Testis (tissue), 3 donors: ENCODE results near the gene HS3ST4. TPM values are rescaled to one million over a fixed set of nuclear protein-coding genes. Genes with fewer than 3 reads are reported as not detected.
"Not testable (repeated sequence)": the region's sequence is repeated elsewhere in the genome, so short reads cannot be mapped to it uniquely, and the experiment has no call there.

ENCODE experiments used
- DNase-seq: peaks from one replicate; pipeline ENCODE4 v3.0.0-alpha.2; 2019
- H3K27ac ChIP-seq, 2 donors: fragments of 200-600 bp; sonication (generic); one replicate each; pipeline ENCODE4 v1.5.1; 2019
- H3K27me3 ChIP-seq: fragments of 200-600 bp; sonication (generic); one replicate; pipeline ENCODE4 v1.5.1; 2019
- H3K36me3 ChIP-seq: fragments of 200-600 bp; sonication (generic); one replicate; pipeline ENCODE4 v1.5.1; 2017; ENCODE audit warnings: low read depth; ENCODE audit errors: missing control alignments
- H3K4me1 ChIP-seq: fragments of 200-600 bp; sonication (generic); one replicate; pipeline ENCODE4 v1.5.1; 2019
- H3K4me3 ChIP-seq, 2 donors: fragments of 200-600 bp; sonication (generic); one replicate each; pipeline ENCODE4 v1.5.1; 2017 to 2019
- H3K9me3 ChIP-seq: fragments of 200-600 bp; sonication (generic); one replicate; pipeline ENCODE4 v1.5.1; 2017
- CTCF ChIP-seq, 3 experiments: fragments of 450-650 bp in 2 of 3; fragments of 200-600 bp in 1 of 3; sonication (generic) in 1 of 3; IDR thresholded peaks; one replicate each; pipeline ENCODE4 v1.5.1; 2016 to 2019; ENCODE audit warnings: antibody characterized with exemption in 3 of 3, mild to moderate bottlenecking in 2 of 3, moderate library complexity in 1 of 3
- POLR2A ChIP-seq: fragments of 450-650 bp; IDR thresholded peaks from one replicate; pipeline ENCODE4 v1.6.1; 2017; ENCODE audit warnings: antibody characterized with exemption, mild to moderate bottlenecking, moderate library complexity
- WGBS, 2 donors: methylation state at CpG; one replicate each; pipeline ENCODE4 v1.1.5; 2018; 5-methylcytosine and 5-hydroxymethylcytosine counted together
- intact Hi-C: fragments of 100-400 bp; cut with DNase I; formaldehyde crosslinking; loops from one replicate; pipeline ENCODE4 v1.15.1; 2023; ENCODE audit warnings: low total_unique reads
- polyA plus RNA-seq: library from polyadenylated mRNA; stranded (reverse); fragments of 350-450 nt; fragmentation: Illumina TruSeq; extraction: RNeasy Lipid Tissue Mini Kit (QIAGEN cat#74804); gene quantifications from one replicate; pipeline ENCODE4 v1.2.3, GENCODE V29; 2014; ENCODE audit warnings: low read depth, low replicate concordance; ENCODE audit not compliant: insufficient read depth
- total RNA-seq, 2 donors: library from RNA; depleted of rRNA; stranded (reverse); fragments of >200 nt; gene quantifications; one replicate each; pipeline ENCODE4 v1.2.3, GENCODE V29; 2016

HS3ST4 gene
- total and polyA plus RNA-seq, 3 donors from 2014 or later: 0.37 to 2.7 (median 2.6) TPM

GRCh38 chr16:25751230-25751835 is 59.6 kb downstream of the HS3ST4 start:
- no peak for DNase-seq
- 81 to 85% methylated on average over 5 of the region's 5 CpGs for WGBS, 2 donors
- Histone ChIP-seq H3K4me1 (no peaks in the 10 kb centered on the region), H3K4me3 (no peak overlapping the region), H3K27ac (no peak overlapping the region), H3K9me3 (no peaks in the 10 kb centered on the region), H3K27me3 (no peaks in the 10 kb centered on the region), H3K36me3 (no peaks in the 10 kb centered on the region)
- TF ChIP-seq CTCF (IDR thresholded peaks at IDR 0.05) (no peak), POLR2A (no peak)
- intact Hi-C loops: no loop called here

- no peak overlapping the region for H3K27ac ChIP-seq
- intact Hi-C loops: no loop called here
- H3K4me3 ChIP-seq: no peak overlapping the region
- no peaks in the 10 kb centered on the region for H3K9me3 ChIP-seq
- H3K27me3 ChIP-seq: no peaks in the 10 kb centered on the region
- no peak for DNase-seq
- WGBS, 2 donors: 83 to 96% methylated on average over 2 of the region's 2 CpGs
- no peak for TF ChIP-seq CTCF (IDR thresholded peaks at IDR 0.05)
- no peak for TF ChIP-seq POLR2A
- no peaks in the 10 kb centered on the region for H3K4me1 ChIP-seq
- no peaks in the 10 kb centered on the region for H3K36me3 ChIP-seq
Measured at GRCh38 chr16:25764466-25764865, 72.7 kb downstream of the HS3ST4 start.

- Histone ChIP-seq H3K27me3 (no peaks in the 10 kb centered on the region), H3K9me3 (no peaks in the 10 kb centered on the region), H3K27ac (no peak overlapping the region), H3K36me3 (no peaks in the 10 kb centered on the region), H3K4me1 (no peaks in the 10 kb centered on the region), H3K4me3 (no peak overlapping the region)
- WGBS, 2 donors: 73 to 86% methylated on average over 1 of the region's 1 CpG
- no peak for DNase-seq
- TF ChIP-seq POLR2A (no peak), CTCF (IDR thresholded peaks at IDR 0.05) (no peak)
- intact Hi-C loops: no loop called here
Measured at GRCh38 chr16:25771216-25771615, 79.5 kb downstream of the HS3ST4 start.

GRCh38 chr16:25771812-25772568 is 80.2 kb downstream of the HS3ST4 start:
- Histone ChIP-seq H3K4me3 (no peak overlapping the region), H3K27me3 (no peaks in the 10 kb centered on the region), H3K4me1 (no peaks in the 10 kb centered on the region), H3K9me3 (no peaks in the 10 kb centered on the region), H3K27ac (no peak overlapping the region), H3K36me3 (no peaks in the 10 kb centered on the region)
- intact Hi-C loops: no loop called here
- no peak for DNase-seq
- 72 to 73% methylated on average over 5 of the region's 5 CpGs for WGBS, 2 donors
- no peak for TF ChIP-seq CTCF (IDR thresholded peaks at IDR 0.05)
- no peak for TF ChIP-seq POLR2A

- 88 to 95% methylated on average over 2 of the region's 2 CpGs for WGBS, 2 donors
- intact Hi-C loops, H3K4me3 ChIP-seq: not testable (repeated sequence)
Measured at GRCh38 chr16:25776214-25776613, 84.5 kb downstream of the HS3ST4 start.

More at GRCh38 chr16:25776214-25776613, 84.5 kb downstream of the HS3ST4 start:
- H3K27ac ChIP-seq, H3K4me1 ChIP-seq, H3K36me3 ChIP-seq, DNase-seq, H3K9me3 ChIP-seq, H3K27me3 ChIP-seq: not testable (repeated sequence)
